OCI-LY1 (cell line): Measurements from ENCODE around the gene PBX3.

Experiments
- H2AFZ ChIP-seq: fragments of 200-600 bp; sonication (generic), shearing (Covaris generic); 2 replicates; pipeline ENCODE4 v1.6.0; 2014; ENCODE audit warnings: antibody characterized with exemption, mild to moderate bottlenecking, low read length
- H3F3A ChIP-seq: fragments of 200-600 bp; sonication (generic), shearing (Covaris generic); 2 replicates; pipeline ENCODE4 v1.6.0; 2014; ENCODE audit warnings: mild to moderate bottlenecking, antibody characterized with exemption, low read length, moderate library complexity; ENCODE audit not compliant: insufficient read depth
- H3K27ac ChIP-seq: fragments of 200-600 bp; sonication (generic); 2 replicates; pipeline ENCODE4 v1.5.1; 2014; ENCODE audit warnings: low read length, mixed run types, mild to moderate bottlenecking, low read depth; ENCODE audit not compliant: poor library complexity, severe bottlenecking
- H3K27me3 ChIP-seq: fragments of 200-600 bp; sonication (generic); 2 replicates; pipeline ENCODE4 v1.6.0; 2014; ENCODE audit warnings: antibody characterized with exemption, mild to moderate bottlenecking, low read length, moderate library complexity; ENCODE audit not compliant: insufficient read depth
- H3K36me3 ChIP-seq: fragments of 200-600 bp; sonication (generic); 2 replicates; pipeline ENCODE4 v1.6.1; 2014; ENCODE audit warnings: mild to moderate bottlenecking, antibody characterized with exemption, low read length, moderate library complexity, mixed read lengths; ENCODE audit not compliant: insufficient read depth
- H3K4me1 ChIP-seq: fragments of 200-600 bp; sonication (generic); 2 replicates; pipeline ENCODE4 v1.5.1; 2014; ENCODE audit warnings: mild to moderate bottlenecking, low read length, moderate library complexity; ENCODE audit not compliant: insufficient read depth, severe bottlenecking
- H3K4me2 ChIP-seq: fragments of 200-600 bp; sonication (generic), shearing (Covaris generic); 2 replicates; pipeline ENCODE4 v1.6.1; 2014; ENCODE audit warnings: low read length
- H3K4me3 ChIP-seq: fragments of 200-600 bp; sonication (generic); 2 replicates; pipeline ENCODE4 v1.5.1; 2014; ENCODE audit warnings: low read length, low read depth, mild to moderate bottlenecking, mixed read lengths; ENCODE audit not compliant: poor library complexity, severe bottlenecking
- H3K79me2 ChIP-seq: fragments of 200-600 bp; shearing (Covaris generic); 2 replicates; pipeline ENCODE4 v1.6.1; 2016; ENCODE audit warnings: mixed run types, low read length, mixed read lengths; ENCODE audit not compliant: insufficient read depth
- H3K9ac ChIP-seq: fragments of 200-600 bp; sonication (generic), shearing (Covaris generic); 2 replicates; pipeline ENCODE4 v1.6.1; 2014; ENCODE audit warnings: mild to moderate bottlenecking, low read length, mixed read lengths
- H3K9me2 ChIP-seq: fragments of 200-600 bp; sonication (generic), shearing (Covaris generic); 2 replicates; pipeline ENCODE4 v1.6.1; 2014; ENCODE audit warnings: low read depth, mild to moderate bottlenecking, low read length, mixed read lengths
- H3K9me3 ChIP-seq: fragments of 200-600 bp; shearing (Covaris generic); 2 replicates; pipeline ENCODE4 v1.6.1; 2014; ENCODE audit warnings: low read length, mixed read lengths
- H4K20me1 ChIP-seq: fragments of 200-600 bp; sonication (generic), shearing (Covaris generic); 2 replicates; pipeline ENCODE4 v1.6.0; 2016; ENCODE audit warnings: mild to moderate bottlenecking, low read length; ENCODE audit not compliant: insufficient read depth
- CTCF ChIP-seq: fragments of 200-600 bp; sonication (generic), shearing (Covaris generic); IDR thresholded peaks from 2 replicates; pipeline ENCODE4 v1.5.1; 2017; ENCODE audit warnings: mild to moderate bottlenecking, antibody characterized with exemption, low read length, moderate library complexity, mixed read lengths
- EZH2 ChIP-seq: fragments of 200-600 bp; sonication (generic), shearing (Covaris generic); IDR thresholded peaks from 2 replicates; pipeline ENCODE4 v1.8.0; 2017; ENCODE audit warnings: borderline replicate concordance, mixed run types, mild to moderate bottlenecking, antibody characterized with exemption, low read length, moderate library complexity, mixed read lengths

The PBX3 gene

DNA sequence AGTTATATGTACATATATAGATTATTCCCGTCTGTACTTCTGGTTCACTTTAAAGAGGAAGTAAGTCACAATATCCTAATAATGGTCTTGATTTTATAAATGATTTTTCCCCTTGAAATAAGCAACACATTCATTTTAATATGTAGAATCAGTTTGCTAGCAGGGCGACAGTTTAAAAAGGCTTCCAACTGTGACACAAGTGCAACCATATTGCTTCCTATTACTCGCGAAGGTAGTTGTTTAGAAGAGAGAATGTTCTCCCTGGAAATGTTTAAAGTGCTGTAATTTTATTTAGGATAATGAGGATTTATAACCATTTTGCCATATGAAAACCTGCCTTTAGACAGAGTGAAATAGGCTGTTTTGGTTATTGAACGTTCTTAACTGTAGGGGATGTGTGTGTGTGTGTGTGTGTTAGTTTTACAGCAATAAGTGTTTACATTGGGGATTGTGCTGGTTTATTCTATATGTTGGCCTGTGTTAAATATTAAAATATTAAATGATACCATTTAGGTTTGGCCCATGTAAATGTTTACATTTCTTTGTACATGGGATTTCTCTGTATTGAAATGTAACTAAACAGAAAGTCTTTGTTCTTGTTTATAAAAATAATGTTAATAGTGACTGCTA is 138.3 kb downstream of the PBX3 start:
- H3K4me1 ChIP-seq: peaks cover 13% of the 10 kb centered on the region
- H2AFZ ChIP-seq: no peak overlapping the region
- H3K4me3 ChIP-seq: no peak overlapping the region
- no peaks in the 10 kb centered on the region for H3F3A ChIP-seq
- TF ChIP-seq EZH2: no peak
- no peak for TF ChIP-seq CTCF
- no peaks in the 10 kb centered on the region for H3K36me3 ChIP-seq
- no peaks in the 10 kb centered on the region for H3K9me3 ChIP-seq
- H3K27ac ChIP-seq: no peak overlapping the region
- no peaks in the 10 kb centered on the region for H3K9me2 ChIP-seq
- peaks cover 13% of the 10 kb centered on the region for H4K20me1 ChIP-seq
- no peak overlapping the region for H3K4me2 ChIP-seq
- no peak overlapping the region for H3K9ac ChIP-seq
- no peaks in the 10 kb centered on the region for H3K27me3 ChIP-seq
- H3K79me2 ChIP-seq: no peaks in the 10 kb centered on the region

DNA sequence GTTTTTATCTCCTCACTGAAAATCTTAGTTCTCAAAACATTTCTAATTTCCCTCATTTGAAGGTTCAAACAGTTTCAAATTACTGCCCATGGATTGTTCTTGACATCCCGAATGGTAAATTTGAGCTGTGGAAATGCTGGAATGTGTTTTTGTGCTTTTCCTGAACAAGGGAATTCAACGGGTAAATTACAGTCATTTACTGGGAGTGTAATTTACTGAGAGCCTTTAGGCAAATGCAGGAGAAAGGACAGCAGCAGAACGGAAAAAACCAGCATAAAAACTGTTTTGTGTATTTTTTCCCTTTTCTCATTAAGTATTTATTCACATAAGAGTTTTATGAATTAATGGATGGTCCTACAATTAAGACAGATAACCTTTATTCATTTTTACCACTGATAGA is 139.2 kb downstream of the PBX3 start:
- Histone ChIP-seq H4K20me1 (peaks cover 13% of the 10 kb centered on the region), H3K9me2 (no peaks in the 10 kb centered on the region), H2AFZ (no peak overlapping the region), H3K9me3 (no peaks in the 10 kb centered on the region), H3K27me3 (no peaks in the 10 kb centered on the region), H3K4me3 (no peak overlapping the region), H3K9ac (no peak overlapping the region), H3K4me1 (peaks cover 13% of the 10 kb centered on the region), H3K27ac (no peak overlapping the region), H3K79me2 (no peaks in the 10 kb centered on the region), H3F3A (no peaks in the 10 kb centered on the region), H3K36me3 (no peaks in the 10 kb centered on the region; the same call in 1 of the 2 replicates), H3K4me2 (no peak overlapping the region)
- TF ChIP-seq EZH2 (no peak), CTCF (no peak)

DNA sequence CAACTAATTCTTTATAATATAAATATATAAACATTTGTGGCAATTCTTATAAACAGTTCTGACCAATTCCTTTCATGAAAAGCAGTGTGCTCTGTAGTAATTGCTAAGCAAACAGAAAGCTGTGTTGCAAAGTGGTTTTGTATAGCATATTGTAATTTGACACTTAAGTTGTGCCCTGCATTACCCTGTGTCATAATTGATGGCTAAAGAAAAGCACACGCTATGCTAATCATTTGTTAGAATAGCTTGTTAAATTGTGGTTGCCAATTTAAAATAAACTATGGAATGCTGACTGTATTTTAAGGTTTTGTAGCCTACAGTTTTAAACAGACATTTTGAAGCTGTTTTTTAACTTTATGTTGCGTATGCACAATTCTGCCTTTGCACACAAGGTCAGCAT is 140.0 kb downstream of the PBX3 start:
- Histone ChIP-seq H3F3A (no peaks in the 10 kb centered on the region), H3K9me2 (no peaks in the 10 kb centered on the region), H3K27ac (no peak overlapping the region), H4K20me1 (peaks cover 13% of the 10 kb centered on the region), H3K4me1 (peaks cover 13% of the 10 kb centered on the region), H3K4me3 (no peak overlapping the region), H3K36me3 (no peaks in the 10 kb centered on the region; the same call in 1 of the 2 replicates), H3K9me3 (no peaks in the 10 kb centered on the region), H3K27me3 (no peaks in the 10 kb centered on the region), H3K79me2 (no peaks in the 10 kb centered on the region), H2AFZ (no peak overlapping the region), H3K9ac (no peak overlapping the region), H3K4me2 (no peak overlapping the region)
- TF ChIP-seq EZH2: no peak
- no peak for TF ChIP-seq CTCF
